GM18499 (cell line): Measurements from ENCODE around the gene ADCY1.

Experiments
- ATAC-seq: cut with Tn5 transposase; IDR thresholded peaks from one replicate; pipeline ENCODE4 v1.9.1; 2021; ENCODE audit warnings: moderate number of reproducible peaks; ENCODE audit not compliant: insufficient read depth, unreplicated experiment

The ADCY1 gene

DNA sequence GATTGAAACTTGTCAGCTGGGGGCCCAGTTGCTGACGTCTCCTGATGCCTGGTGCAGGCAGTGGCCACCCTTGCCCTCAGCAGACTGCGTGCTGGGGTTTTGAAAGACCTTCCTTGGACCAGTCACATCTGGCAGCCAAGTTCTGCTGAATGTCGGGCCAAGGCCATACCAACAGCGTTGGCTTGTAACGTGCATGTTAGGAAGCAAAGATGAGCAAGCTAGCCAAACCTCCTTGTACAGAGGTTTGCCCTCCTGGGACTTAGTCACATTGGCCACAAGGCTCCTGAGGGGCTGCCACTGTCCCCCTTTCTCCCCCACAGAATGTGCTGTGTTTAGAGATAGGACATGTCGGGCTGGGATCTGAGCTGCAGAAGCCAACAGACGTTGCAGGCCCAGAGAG is 49.0 kb downstream of the ADCY1 start:
- no peak for ATAC-seq

GRCh38 chr7:45623740-45624391 is 49.7 kb downstream of the ADCY1 start:
- no peak for ATAC-seq

GRCh38 chr7:45624392-45624760 is 50.2 kb downstream of the ADCY1 start:
- ATAC-seq = no peak

DNA sequence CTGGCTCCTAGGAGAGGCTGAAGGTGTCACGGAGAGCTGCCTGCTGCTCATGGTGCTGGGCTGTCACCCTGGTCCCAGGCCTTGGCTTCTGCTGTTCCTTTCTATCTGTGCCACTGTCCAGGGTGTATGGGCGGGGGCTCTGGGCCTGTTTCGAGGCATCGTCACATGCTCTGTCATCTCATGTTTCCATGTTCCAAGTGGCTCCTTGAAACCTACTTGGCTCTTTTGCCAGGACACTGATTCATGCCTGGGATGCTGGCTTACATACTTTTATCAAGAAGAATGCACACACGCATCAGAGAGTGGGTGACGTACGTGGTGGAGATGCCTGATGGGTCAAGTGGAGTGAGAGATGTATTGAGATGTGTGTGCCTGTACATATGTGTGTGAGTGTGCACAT is 50.9 kb downstream of the ADCY1 start:
- ATAC-seq = no peak

- ATAC-seq = no peak
These were observed 51.7 kb downstream of the ADCY1 start for GRCh38 chr7:45625714-45626440.

- no peak for ATAC-seq
These were observed 52.6 kb downstream of the ADCY1 start for GRCh38 chr7:45626441-45627430.

DNA sequence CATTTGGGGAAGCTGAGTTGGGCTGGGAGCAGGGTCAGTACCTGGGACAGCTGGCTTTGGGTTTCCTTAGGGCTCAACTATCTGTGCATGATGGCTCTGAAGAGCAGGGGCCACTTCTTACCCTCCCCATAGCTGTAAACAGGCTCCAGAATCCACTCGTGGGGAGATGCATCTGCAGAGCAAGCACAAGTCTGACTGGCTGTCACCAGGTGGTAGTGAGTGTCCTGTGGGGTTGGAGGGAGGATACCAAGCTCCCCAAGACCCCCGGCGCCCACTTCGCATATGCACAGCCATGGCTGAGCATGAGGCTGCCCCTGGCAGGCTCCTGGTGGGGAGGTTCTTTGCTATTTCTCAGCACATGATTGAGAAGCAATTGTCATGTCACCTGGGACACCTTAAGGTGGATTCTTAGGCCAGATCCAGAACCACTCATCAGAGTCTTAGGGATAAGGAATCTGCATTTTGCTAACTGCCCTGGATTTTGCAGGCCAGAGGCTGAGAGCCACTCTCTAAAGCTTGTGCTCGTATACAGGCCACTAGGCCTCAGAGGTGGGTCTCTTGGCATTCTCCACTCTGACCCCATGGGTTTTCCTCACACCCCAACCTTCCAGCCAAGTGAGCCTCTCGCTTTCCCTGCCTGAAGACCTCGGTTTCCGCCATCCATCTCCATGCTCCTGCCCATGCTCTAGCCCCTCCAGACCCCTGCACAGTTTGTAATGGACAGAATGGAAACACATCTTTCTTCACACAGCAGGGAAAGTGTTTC is 53.7 kb downstream of the ADCY1 start:
- ATAC-seq = no peak

- no peak for ATAC-seq
These were observed 57.4 kb downstream of the ADCY1 start for GRCh38 chr7:45631569-45631968.

DNA sequence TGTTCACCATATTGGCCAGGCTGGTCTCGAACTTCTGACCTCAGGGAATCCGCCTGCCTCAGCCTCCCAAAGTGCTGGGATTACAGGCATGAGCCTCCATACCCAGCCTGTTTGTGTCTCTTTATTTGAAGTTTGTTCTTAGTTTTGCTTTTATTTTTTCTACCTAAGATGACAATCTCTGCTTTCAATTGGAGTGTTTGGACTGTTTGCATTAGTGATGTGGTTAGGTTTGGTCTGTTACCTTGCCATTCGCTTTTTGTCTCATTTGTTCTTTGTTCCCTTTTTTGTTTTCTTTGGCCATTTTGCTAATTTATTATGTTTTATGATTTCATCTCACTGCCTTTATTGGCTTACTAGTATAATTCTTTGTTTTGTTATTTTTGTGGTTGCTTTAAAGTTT is 62.6 kb downstream of the ADCY1 start:
- ATAC-seq = no peak

- ATAC-seq = no peak
These were observed 64.7 kb downstream of the ADCY1 start for GRCh38 chr7:45638916-45639315.

GRCh38 chr7:45642044-45642443 is 67.9 kb downstream of the ADCY1 start:
- ATAC-seq = no peak

DNA sequence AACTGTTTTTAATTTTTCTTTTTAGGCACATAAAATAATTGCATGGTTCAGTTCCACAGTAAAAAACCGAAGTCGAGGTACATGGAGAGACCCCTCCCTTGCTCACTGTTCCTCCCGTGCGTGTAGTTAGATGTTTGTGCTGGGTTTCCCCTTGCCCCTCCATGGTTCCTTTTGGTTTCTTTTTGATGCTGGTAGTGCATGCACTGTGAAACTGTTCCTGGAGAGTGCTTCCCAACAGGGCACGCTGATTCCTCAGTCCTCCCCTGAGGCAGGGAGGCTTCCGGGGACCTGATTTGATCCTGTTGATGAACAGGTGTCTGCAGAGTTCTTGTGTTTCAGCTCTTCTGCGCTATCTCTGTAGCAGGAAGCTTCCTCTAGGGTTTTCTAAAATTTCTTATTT is 69.5 kb downstream of the ADCY1 start:
- no peak for ATAC-seq

- ATAC-seq = no peak
These were observed 70.1 kb downstream of the ADCY1 start for GRCh38 chr7:45644237-45644636.

DNA sequence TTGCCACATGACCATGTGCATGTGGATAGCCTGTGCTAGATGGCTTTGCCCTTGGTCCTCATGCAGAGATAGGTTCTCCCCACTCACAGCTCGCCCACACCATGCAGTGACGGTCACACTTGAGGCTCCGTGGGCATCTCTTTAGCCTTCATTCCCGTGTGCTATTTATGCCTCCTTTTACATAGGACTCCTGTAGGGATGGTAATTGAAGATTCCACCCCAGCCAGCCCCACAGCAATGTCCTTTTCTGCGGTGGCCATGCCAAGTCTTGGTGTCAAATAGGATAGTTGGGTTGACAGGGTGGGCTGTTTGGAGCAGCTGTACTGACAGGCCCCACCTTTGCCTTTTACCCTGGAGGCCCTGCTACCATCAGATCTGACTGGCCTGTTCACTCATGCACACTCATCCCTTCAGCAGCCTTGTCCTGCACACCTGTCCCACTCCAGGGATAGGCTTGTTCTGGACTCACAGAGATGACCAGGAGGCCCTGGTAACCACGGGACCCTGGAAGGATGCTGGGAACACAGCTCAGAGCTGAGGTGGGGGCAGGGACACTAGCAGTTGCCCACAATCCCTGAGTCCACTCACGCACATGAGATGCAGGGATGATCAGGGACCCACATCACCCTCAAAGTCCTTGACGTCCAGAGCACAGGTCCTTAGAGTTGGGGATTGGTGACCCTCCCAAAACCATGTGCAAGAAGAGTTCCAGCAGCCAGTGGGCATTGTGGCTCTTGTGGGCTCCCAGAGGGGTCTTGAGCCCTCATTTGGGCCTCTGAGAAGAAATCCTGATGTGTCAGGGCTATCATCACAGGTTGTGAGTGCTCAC is 71.2 kb downstream of the ADCY1 start:
- ATAC-seq = no peak

GRCh38 chr7:45646207-45646821 is 72.1 kb downstream of the ADCY1 start:
- ATAC-seq = no peak

GRCh38 chr7:45646996-45647825 is 73.0 kb downstream of the ADCY1 start:
- no peak for ATAC-seq

DNA sequence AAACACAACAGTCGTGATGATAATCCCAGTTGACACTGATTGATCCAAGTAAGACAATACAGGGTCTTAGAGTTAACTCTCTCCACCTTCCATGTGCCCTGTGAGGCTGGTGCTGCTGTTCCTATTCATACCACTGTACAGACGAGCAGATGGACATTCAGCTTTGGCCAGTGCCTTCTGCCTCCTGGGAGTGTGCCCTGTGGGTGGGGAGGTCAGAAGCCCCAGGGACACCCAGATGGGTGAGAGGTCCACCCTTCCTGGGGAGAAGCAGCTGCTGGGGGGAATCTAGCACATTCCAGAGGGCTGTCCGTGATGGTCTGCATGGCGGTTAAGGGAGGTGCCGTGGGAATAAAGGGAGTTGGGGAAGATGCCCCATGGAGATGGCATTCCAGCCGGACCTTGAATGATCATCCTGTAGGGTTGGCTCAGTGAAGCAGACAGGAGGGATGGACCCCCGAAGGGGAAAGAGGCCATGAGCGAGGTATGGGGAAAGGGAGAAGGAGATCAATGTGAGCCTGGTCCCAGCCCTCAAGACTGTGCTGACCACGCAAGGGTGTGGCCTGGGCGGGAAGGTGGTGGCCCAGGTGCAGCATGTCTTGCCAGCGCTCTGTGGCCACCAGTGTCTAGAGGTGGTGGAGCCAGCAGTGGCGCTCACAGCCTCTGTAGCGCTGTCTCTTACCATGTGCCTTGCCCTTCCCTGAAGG is 74.0 kb downstream of the ADCY1 start:
- no peak for ATAC-seq

- ATAC-seq = no peak
These were observed 74.5 kb downstream of the ADCY1 start for GRCh38 chr7:45648671-45648995.
